Activated CD8-positive, alpha-beta memory T cell treated with anti-CD3 and anti-CD28 coated beads for 48 hours (primary cell): ENCODE results near the gene NRSN2.
"Not testable (repeated sequence)": the region's sequence is repeated elsewhere in the genome, so short reads cannot be mapped to it uniquely, and the experiment has no call there.

ENCODE experiments used
- DNase-seq, 3 experiments: peaks; one replicate each; pipeline ENCODE4 v3.0.0-alpha.2; 2020; ENCODE audit warnings: low read depth in 2 of 3, low spot score in 2 of 3

NRSN2 gene

DNA sequence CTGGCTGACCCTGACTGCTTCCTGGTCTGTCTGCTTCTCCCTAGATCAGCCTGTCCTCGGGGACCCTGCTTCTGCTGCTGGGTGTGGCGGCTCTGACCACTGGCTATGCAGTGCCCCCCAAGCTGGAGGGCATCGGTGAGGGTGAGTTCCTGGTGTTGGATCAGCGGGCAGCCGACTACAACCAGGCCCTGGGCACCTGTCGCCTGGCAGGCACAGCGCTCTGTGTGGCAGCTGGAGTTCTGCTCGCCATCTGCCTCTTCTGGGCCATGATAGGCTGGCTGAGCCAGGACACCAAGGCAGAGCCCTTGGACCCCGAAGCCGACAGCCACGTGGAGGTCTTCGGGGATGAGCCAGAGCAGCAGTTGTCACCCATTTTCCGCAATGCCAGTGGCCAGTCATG, 6.3 kb downstream of the NRSN2 start:
- no peak for DNase-seq

- DNase-seq, result peak; percentile 41 to 59 (median 56)
Observed at GRCh38 chr20:354298-354977, 7.5 kb downstream of the NRSN2 start.

DNA sequence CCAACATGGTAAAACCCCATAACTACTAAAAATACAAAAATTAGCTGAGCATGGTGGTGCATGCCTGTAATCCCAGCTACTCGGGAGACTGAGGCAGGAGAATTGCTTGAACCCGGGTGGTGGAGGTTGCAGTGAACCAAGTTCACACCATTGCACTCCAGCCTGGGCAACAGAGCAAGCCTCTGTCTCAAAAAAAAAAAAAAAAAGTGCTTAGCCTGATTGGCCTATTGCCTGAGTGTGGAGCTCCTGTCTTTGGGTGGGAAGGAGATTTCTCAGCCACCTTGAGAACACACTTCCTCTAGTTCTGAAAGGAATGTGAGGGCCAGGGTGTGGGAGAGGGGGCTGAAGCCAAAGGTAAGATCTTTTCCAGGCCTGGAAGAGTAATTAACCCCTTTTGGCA, 9.2 kb downstream of the NRSN2 start:
- DNase-seq, result not testable (repeated sequence)

DNA sequence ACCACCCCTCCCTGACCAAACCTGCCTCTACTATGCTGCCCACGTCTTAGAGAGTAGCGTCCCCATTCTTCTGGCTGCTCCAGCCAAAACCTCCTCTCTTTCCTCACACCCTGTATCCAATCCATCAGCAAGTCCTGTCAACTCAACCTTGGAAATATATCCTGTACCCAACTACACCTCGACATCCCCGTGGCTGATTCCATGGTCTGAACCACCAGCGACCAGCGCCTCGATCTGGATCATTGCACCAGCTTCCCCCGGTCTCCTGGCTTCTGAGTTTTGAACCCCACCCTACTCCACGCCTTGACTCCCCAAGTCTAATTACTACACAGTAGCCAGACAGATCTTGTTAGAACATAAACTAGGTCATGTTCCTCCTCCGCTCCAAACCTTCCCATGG, 9.8 kb downstream of the NRSN2 start:
- no peak for DNase-seq

GRCh38 chr20:358891-359555, 12.1 kb downstream of the NRSN2 start:
- DNase-seq, result no peak

- DNase-seq, result no peak
Observed at GRCh38 chr20:361561-361960, 14.7 kb downstream of the NRSN2 start.

GRCh38 chr20:362271-363254, 15.7 kb downstream of the NRSN2 start:
- no peak for DNase-seq

DNA sequence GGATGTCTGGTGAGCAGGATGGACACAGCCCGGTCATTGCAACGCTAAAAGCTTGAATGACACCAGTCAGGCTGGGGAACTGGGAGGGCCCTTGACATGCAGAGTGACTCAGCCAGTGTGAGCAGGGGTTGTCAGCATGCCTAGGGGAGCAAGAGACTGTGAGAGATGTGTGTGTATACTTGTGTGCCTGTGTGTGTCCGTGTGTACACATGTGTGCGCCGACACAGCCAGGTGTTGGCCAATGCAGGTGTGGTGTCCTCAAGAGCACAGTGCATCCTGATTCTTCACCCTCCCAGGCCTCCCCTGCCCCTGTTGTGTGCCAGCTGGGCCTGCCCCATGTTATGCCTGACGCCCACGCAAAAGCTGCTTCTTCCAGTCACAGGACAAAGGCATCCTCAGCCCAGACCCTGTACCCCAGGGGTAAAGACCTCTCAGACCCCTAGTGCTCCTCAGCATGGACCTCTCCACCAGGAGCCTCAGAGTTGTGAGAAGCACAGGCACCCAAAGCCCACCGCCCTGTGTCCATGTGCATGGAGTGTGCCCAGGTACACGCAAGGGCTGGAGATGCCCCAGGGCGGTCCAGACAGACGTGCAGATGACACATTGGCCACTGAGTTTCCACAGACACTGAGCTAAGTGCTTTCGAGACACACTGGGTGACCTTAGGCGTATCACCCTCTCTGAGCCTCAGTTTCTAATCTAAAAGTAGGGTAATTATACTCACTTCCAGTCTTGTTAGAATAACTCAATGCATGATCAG, 16.6 kb downstream of the NRSN2 start:
- no peak for DNase-seq

- no peak for DNase-seq
Observed at GRCh38 chr20:364905-365794, 18.2 kb downstream of the NRSN2 start.

DNA sequence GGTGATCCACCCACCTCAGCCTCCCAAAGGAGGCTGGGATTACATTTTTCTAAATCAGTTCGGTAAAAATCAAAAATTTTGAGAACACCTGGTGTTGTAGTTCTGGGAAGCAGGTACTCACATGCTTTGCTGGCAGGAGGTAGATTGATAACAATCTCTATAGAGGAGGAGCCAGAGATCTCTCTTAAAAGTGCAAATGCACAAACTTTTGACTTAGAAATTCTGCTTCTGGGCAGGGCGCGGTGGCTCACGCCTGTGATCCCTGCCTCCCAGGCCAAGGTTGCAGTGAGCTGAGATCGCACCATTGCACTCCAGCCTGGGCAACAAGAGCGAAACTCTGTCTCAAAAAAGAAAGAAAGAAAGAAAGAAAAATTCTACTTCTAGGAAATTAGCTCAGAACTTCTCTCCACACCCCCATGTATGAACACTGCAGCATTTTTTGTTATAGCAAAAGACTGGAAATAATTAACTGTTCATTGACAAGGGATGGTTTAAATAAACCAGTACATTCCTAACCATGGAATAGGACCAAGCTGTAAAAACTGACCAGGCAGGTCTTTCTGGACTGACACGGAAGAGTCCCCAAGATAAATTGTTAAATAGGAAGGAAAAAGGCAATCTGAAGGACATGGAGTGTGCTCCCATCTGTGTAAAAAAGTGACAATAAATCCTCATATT, 19.3 kb downstream of the NRSN2 start:
- no peak for DNase-seq

DNA sequence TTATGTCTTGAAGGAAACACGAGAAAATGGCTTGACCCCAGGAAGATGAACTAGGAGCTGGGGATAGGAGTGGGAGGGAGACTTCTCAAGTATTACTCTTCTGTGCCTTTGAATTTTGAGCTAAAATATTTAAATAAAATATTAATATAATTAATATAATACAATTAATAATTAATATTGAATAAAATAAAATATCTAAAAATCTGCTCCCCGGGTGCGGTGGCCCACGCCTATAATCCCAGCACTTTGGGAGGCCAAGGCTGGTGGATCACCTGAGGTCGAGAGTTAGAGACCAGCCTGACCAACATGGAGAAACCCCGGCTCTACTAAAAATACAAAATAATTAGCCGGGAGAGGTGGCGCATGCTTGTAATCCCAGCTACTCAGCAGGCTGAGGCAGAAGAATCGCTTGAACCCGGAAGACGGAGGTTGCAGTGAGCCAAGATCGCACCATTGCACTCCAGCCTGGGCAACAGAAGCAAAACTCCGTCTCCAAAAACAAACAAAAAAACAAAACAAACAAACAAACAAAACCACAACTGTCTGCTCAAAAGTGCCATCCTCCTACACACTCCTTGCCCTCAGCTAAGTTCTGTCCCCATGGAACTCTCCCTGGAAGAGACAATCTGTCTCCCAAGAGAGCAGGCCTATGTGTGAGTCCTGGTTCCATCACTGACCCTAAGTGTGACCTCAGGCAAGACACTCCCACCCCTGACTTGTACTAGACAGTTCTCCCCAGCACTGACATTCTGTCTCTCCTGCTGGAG, 20.0 kb downstream of the NRSN2 start:
- DNase-seq, result no peak

DNA sequence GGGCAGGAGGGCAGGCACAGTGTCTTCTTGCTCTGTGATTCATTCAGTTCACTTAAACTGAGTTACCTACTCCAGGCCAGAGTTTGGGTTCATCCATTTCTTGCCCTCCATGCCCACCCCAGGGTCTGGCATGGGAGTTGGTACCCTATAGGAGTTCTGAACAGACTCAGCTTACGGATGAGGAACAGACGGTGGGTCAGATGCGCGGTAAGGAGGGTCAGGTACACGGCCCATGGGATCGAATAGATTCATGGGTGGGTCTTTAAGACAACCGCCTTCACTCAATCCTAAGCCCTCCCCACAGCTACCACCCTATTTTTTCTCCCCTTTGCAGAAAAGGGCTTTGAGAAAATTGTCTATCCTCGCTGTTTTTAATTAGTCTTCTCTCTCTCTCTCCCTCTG, 20.6 kb downstream of the NRSN2 start:
- DNase-seq, result no peak

- no peak for DNase-seq
Observed at GRCh38 chr20:368915-369314, 22.0 kb downstream of the NRSN2 start.

DNA sequence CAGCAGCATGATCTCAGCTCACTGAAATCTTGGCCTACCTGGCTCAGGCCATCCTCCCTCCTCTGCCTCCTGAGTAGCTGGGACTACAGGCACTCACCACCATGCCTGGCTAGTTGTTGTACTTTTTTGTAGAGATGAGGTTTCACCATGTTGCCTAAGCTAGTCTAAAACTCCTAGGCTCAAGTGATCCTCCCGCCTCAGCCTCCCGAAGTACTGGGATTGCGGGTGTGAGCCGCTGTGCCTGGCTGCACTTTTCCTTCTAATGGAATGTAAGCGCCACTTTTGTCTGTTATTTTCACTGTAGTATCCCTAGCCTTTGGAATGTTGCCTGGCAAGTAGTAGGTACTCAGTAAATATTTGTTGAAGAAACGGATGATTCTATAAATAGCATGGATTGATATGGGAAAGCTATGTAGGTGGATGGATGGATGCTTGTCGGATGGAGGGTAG, 23.3 kb downstream of the NRSN2 start:
- DNase-seq, result no peak

DNA sequence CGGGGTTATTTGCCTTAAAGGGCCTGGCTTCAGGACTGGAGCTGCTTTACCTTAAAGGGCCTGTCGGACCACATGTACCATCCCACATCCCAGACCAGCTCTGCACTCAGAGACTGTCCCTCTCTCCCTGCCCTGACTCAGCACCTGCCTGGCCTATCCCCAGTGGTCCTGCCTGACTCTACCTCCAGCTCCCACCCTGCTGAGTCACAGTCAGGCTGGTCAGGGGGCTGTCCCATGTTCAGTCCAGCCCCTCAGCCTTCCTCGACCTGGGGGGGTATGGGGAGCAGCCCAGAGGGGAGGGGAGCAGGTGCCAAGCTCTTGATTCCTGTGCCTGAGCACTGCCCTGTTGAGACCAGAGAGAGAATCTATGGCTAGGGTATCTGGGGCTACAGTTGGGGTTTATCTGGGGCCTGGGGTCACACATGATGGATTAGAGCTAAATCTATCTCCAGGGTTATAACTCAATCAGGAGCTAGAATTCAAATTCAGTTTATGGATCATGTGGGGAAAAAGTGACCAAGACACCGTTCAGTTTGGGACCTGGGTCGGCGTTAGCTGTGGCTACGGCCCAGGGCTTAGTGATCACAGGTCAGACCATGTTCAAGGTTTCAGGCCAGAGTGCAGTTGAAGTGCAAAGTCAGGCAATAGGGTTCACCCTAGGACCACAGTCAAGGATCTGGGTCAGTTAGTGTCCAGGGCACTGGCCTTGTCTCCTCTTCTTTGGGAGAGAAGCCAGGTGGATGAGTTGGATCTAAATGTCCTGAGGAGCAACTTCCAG, 24.3 kb downstream of the NRSN2 start:
- DNase-seq, result no peak

- DNase-seq, result no peak
Observed at GRCh38 chr20:371755-372542, 25.0 kb downstream of the NRSN2 start.

DNA sequence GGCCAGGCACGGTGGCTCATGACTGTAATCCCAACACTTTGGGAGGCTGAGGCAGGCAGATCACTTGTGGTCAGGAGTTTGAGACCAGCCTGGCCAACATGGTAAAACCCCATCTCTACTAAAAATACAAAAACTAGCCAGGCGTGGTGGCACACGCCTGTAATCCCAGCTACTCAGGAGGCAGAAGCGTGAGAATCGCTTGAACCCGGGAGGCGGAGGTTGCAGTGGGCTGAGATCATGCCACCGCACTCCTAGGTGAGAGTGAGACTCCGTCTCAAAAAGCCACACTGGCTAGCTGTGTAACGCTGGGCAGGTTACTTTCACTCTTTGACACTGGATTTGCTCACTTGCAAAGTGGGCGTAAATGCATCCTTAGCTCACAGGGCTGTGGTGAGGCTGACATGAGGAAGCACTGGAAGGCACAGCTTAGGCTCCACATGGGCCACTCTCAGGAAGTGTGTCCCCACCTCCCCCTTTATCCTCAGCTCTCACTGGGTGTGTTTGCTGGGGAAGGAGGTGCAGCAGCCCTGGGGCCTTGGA, 25.7 kb downstream of the NRSN2 start:
- DNase-seq, result not testable (repeated sequence)
